Esophagus muscularis mucosa (tissue), 4 donors: Measurements from ENCODE around the gene MYO10. TPM values are rescaled to one million over a fixed set of nuclear protein-coding genes. Genes with fewer than 3 reads are reported as not detected.
A peak's percentile ranks its signal among the peaks of the same experiment; 100 is the strongest.

Experiments used
- DNase-seq: peaks from one replicate; pipeline ENCODE4 v3.0.0-alpha.2; 2017; ENCODE audit errors: extremely low spot score
- H3K27ac ChIP-seq, 4 donors: fragments of 200-600 bp; sonication (generic); replicated peaks in 1 of 4; 1 replicate in 3 of 4; 2 replicates in 1 of 4; pipeline ENCODE4 v1.5.1; 2016 to 2019; ENCODE audit warnings: mild to moderate bottlenecking in 1 of 4
- H3K27me3 ChIP-seq, 4 donors: fragments of 200-600 bp; sonication (generic); one replicate each; pipeline versions ENCODE4 v1.5.1 to v1.6.0; 2016 to 2019
- H3K36me3 ChIP-seq, 4 donors: fragments of 200-600 bp; sonication (generic); one replicate each; pipeline ENCODE4 v1.5.1; 2016 to 2019
- H3K4me1 ChIP-seq, 4 donors: fragments of 200-600 bp; sonication (generic); one replicate each; pipeline ENCODE4 v1.5.1; 2016 to 2019
- H3K4me3 ChIP-seq, 4 donors: fragments of 200-600 bp; sonication (generic); 1 replicate in 2 of 4; 2 replicates in 2 of 4; pipeline ENCODE4 v1.5.1; 2016 to 2019; ENCODE audit warnings: mild to moderate bottlenecking in 4 of 4, moderate library complexity in 1 of 4
- H3K9me3 ChIP-seq, 4 donors: fragments of 200-600 bp; sonication (generic); 1 replicate in 3 of 4; 2 replicates in 1 of 4; pipeline ENCODE4 v1.5.1; 2016 to 2019
- EP300 ChIP-seq: sonication (generic); formaldehyde crosslinking; IDR thresholded peaks from one replicate; pipeline ENCODE4 v1.6.1; 2017; ENCODE audit warnings: antibody characterized with exemption
- POLR2A ChIP-seq: fragments of 450-650 bp; IDR thresholded peaks from one replicate; pipeline ENCODE4 v1.6.1; 2017; ENCODE audit warnings: antibody characterized with exemption, moderate library complexity, mild to moderate bottlenecking, low read depth
- POLR2AphosphoS5 ChIP-seq, 2 donors: sonication (generic); formaldehyde crosslinking; IDR thresholded peaks; one replicate each; pipeline ENCODE4 v1.6.1; 2017; ENCODE audit warnings: antibody characterized with exemption in 2 of 2
- WGBS: methylation state at CpG from one replicate; pipeline ENCODE4 v1.1.5; 2018; 5-methylcytosine and 5-hydroxymethylcytosine counted together
- intact Hi-C: fragments of 100-400 bp; cut with DNase I; formaldehyde crosslinking; loops from one replicate; pipeline ENCODE4 v1.15.1; 2023
- total RNA-seq, 4 donors: library from RNA; depleted of rRNA; stranded (reverse); fragments of >200 nt; gene quantifications; one replicate each; pipeline versions ENCODE4 v1.1.0 to v1.2.1, GENCODE V29; 2016
- TF ChIP-seq, protein P1 (sequence below), 3 experiments: fragments of 200-600 bp in 2 of 3; fragments of 450-650 bp in 1 of 3; sonication (generic) in 2 of 3; IDR thresholded peaks; one replicate each; pipeline ENCODE4 v1.5.1; 2017 to 2019; ENCODE audit warnings: antibody characterized with exemption in 3 of 3, mild to moderate bottlenecking in 2 of 3, moderate library complexity in 1 of 3

Gene MYO10
- total RNA-seq, 4 donors from 2014 or later: 7.1 to 9.3 (median 7.8) TPM

- Histone ChIP-seq H3K36me3 (peaks cover 0 to 5% (median 2%) of the 10 kb centered on the region in 4 donors), H3K27ac (no peak overlapping the region), H3K27me3 (no peaks in the 10 kb centered on the region), H3K9me3 (no peaks in the 10 kb centered on the region), H3K4me1 (no peaks in the 10 kb centered on the region), H3K4me3 (no peak overlapping the region)
- no peak for DNase-seq
- no peak for TF ChIP-seq POLR2A
- TF ChIP-seq EP300: no peak
- TF ChIP-seq, protein P1, sequence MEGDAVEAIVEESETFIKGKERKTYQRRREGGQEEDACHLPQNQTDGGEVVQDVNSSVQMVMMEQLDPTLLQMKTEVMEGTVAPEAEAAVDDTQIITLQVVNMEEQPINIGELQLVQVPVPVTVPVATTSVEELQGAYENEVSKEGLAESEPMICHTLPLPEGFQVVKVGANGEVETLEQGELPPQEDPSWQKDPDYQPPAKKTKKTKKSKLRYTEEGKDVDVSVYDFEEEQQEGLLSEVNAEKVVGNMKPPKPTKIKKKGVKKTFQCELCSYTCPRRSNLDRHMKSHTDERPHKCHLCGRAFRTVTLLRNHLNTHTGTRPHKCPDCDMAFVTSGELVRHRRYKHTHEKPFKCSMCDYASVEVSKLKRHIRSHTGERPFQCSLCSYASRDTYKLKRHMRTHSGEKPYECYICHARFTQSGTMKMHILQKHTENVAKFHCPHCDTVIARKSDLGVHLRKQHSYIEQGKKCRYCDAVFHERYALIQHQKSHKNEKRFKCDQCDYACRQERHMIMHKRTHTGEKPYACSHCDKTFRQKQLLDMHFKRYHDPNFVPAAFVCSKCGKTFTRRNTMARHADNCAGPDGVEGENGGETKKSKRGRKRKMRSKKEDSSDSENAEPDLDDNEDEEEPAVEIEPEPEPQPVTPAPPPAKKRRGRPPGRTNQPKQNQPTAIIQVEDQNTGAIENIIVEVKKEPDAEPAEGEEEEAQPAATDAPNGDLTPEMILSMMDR (IDR thresholded peaks at IDR 0.05): no peak
- TF ChIP-seq POLR2AphosphoS5 (IDR thresholded peaks at IDR 0.05): no peak
- intact Hi-C loops: no loop called here
- 79% methylated on average over 2 of the region's 2 CpGs for WGBS
Measured at GRCh38 chr5:16693879-16694278, 242.2 kb downstream of the MYO10 start.

- no peaks in the 10 kb centered on the region for H3K4me1 ChIP-seq
- DNase-seq: no peak
- TF ChIP-seq EP300: no peak
- TF ChIP-seq, protein P1 (IDR thresholded peaks at IDR 0.05): no peak
- TF ChIP-seq POLR2A: no peak
- no peak for TF ChIP-seq POLR2AphosphoS5 (IDR thresholded peaks at IDR 0.05)
- intact Hi-C loops: no loop called here
- H3K27ac ChIP-seq: no peak overlapping the region
- no peaks in the 10 kb centered on the region for H3K9me3 ChIP-seq
- WGBS: 96% methylated on average over 3 of the region's 3 CpGs
- no peak overlapping the region for H3K4me3 ChIP-seq
- peaks cover 0 to 5% (median 2%) of the 10 kb centered on the region in 4 donors for H3K36me3 ChIP-seq
- no peaks in the 10 kb centered on the region for H3K27me3 ChIP-seq
Measured at GRCh38 chr5:16691731-16692130, 244.4 kb downstream of the MYO10 start.

GRCh38 chr5:16690243-16690852 is 245.7 kb downstream of the MYO10 start:
- Histone ChIP-seq H3K27me3 (no peaks in the 10 kb centered on the region), H3K4me3 (no peak overlapping the region), H3K36me3 (peaks cover 0 to 5% (median 2%) of the 10 kb centered on the region in 4 donors), H3K27ac (no peak overlapping the region), H3K4me1 (no peaks in the 10 kb centered on the region), H3K9me3 (no peaks in the 10 kb centered on the region)
- no peak for TF ChIP-seq EP300
- no peak for TF ChIP-seq POLR2A
- TF ChIP-seq POLR2AphosphoS5 (IDR thresholded peaks at IDR 0.05): no peak
- TF ChIP-seq, protein P1 (IDR thresholded peaks at IDR 0.05): peak in 2 of 3 experiments; percentile 14 to 42
- intact Hi-C loops: no loop called here
- no peak for DNase-seq
- 74% methylated on average over 7 of the region's 7 CpGs for WGBS

- Histone ChIP-seq H3K36me3 (peaks cover 0 to 8% (median 2%) of the 10 kb centered on the region in 4 donors), H3K4me1 (no peaks in the 10 kb centered on the region), H3K4me3 (no peak overlapping the region), H3K27ac (no peak overlapping the region), H3K9me3 (no peaks in the 10 kb centered on the region), H3K27me3 (no peaks in the 10 kb centered on the region)
- TF ChIP-seq POLR2AphosphoS5 (IDR thresholded peaks at IDR 0.05) (no peak), POLR2A (no peak)
- TF ChIP-seq, protein P1 (IDR thresholded peaks at IDR 0.05): no peak
- WGBS: 63% methylated on average over 2 of the region's 2 CpGs
- DNase-seq: no peak
- intact Hi-C loops: no loop called here
Measured at GRCh38 chr5:16687898-16688297, 248.2 kb downstream of the MYO10 start.

DNA sequence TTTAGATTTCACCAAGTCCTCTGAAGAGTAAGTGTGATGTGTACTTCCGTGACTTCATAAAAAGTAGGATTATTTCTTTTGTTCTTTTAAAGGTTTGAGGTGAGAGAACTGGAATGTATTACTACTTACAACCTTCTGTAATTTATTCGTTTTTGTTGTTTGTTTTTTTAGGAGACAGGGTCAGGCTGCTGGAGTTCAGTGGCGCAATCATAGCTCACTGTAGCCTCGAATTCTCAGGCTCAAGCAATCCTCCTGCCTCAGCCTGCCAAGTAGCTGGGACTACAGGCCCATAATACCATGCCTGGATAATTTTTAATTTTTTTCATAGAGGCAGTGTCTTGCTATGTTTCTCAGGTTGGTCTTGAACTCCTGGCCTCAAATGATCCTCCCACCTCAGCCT is 251.0 kb downstream of the MYO10 start:
- no peak for TF ChIP-seq POLR2AphosphoS5 (IDR thresholded peaks at IDR 0.05)
- TF ChIP-seq, protein P1 (IDR thresholded peaks at IDR 0.05): no peak
- no peaks in the 10 kb centered on the region for H3K27me3 ChIP-seq
- H3K36me3 ChIP-seq: peaks cover 0 to 34% (median 17%) of the 10 kb centered on the region in 4 donors
- DNase-seq: no peak
- no peak overlapping the region for H3K27ac ChIP-seq
- intact Hi-C loops: no loop called here
- H3K9me3 ChIP-seq: no peaks in the 10 kb centered on the region
- H3K4me1 ChIP-seq: no peaks in the 10 kb centered on the region
- H3K4me3 ChIP-seq: no peak overlapping the region
- WGBS: 85% methylated on average over 4 of the region's 4 CpGs
